ENCODE results near the gene ANKRD39.

ANKRD39 gene

GRCh38 chr2:96801786-96802595 is 55.8 kb downstream of the ANKRD39 start:
- no peaks in the 10 kb centered on the region for H3K4me1 Mint-ChIP-seq
- no peak for TF ChIP-seq CTCF (IDR thresholded peaks at IDR 0.05)
- H3K27me3 Mint-ChIP-seq (ENCODE audit: low read depth, poor library complexity) = peaks cover 9% of the 10 kb centered on the region
- H3K27ac Mint-ChIP-seq = no peak overlapping the region
- H3K36me3 Mint-ChIP-seq (ENCODE audit: low read depth) = peaks cover 9% of the 10 kb centered on the region
- no peak for DNase-seq
- peaks cover 6% of the 10 kb centered on the region for H3K9me3 Mint-ChIP-seq
- no peak overlapping the region for H3K4me3 Mint-ChIP-seq

DNA sequence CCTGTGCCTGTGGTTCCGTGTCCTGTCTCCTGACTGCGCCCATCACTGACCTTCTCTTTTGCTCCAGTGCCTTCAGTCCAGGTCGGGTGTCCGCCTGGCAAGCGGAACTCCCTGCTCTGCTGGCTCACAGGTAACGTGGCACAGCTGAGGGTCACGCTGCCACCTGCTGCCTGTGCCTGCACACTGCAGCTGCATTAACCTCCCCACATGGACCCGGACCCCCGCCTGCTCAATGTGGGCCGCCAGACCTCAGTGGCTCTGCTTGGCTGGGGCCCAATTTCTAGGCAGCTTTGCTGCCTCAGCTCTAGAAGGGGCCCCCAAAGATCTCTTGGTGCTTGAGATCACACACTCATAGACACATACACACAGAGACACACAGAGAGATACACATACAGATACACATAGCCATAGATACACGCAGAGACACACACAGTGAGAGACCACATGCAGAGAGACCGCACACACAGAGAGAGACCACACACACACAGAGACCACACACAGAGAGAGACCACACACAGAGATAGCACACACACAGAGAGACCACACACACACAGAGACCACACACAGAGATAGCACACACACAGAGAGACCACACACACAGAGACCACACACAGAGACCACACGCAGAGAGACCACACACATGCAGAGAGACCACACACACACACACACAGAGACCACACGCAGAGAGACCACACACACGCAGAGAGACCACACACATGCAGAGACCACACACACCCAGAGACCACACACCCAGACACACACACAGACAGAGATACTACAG is 56.6 kb downstream of the ANKRD39 start:
- peaks cover 3% of the 10 kb centered on the region for H3K36me3 Mint-ChIP-seq (ENCODE audit: low read depth)
- no peak overlapping the region for H3K4me3 Mint-ChIP-seq
- peak; percentile 78 for TF ChIP-seq CTCF (IDR thresholded peaks at IDR 0.05)
- no peak overlapping the region for H3K27ac Mint-ChIP-seq
- H3K27me3 Mint-ChIP-seq (ENCODE audit: low read depth, poor library complexity) = peaks cover 5% of the 10 kb centered on the region
- H3K9me3 Mint-ChIP-seq = peaks cover 2% of the 10 kb centered on the region
- peak; percentile 72 for DNase-seq
- H3K4me1 Mint-ChIP-seq = no peaks in the 10 kb centered on the region

GRCh38 chr2:96800061-96801004 is 57.5 kb downstream of the ANKRD39 start:
- TF ChIP-seq CTCF (IDR thresholded peaks at IDR 0.05) = no peak

DNA sequence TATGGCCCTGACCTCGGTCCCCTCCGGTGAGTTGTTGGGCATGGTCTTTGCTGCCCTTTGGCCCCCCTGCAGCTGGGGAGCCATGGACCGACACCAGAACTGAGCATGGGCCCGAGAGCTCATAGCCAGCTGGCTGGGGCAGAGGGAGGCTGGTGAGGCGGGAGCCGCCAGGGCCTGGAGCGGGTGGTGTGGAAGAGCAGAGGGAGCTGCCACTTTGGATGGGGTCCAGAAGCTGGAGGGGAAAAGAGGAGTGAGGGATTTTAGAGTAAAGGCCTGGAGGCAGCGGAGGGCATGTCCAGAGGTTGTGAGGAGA is 58.2 kb downstream of the ANKRD39 start:
- Mint-ChIP-seq H3K36me3 (ENCODE audit: low read depth) (no peaks in the 10 kb centered on the region), H3K4me1 (peaks cover under 1% of the 10 kb centered on the region), H3K27me3 (ENCODE audit: low read depth, poor library complexity) (peaks cover 6% of the 10 kb centered on the region), H3K9me3 (no peaks in the 10 kb centered on the region), H3K27ac (no peak overlapping the region), H3K4me3 (no peak overlapping the region)
- TF ChIP-seq CTCF (IDR thresholded peaks at IDR 0.05) = no peak
- no peak for DNase-seq

More at GRCh38 chr2:96800061-96801004, 57.5 kb downstream of the ANKRD39 start:
- DNase-seq = no peak
- H3K4me1 Mint-ChIP-seq = no peaks in the 10 kb centered on the region
- no peak overlapping the region for H3K27ac Mint-ChIP-seq
- no peaks in the 10 kb centered on the region for H3K36me3 Mint-ChIP-seq (ENCODE audit: low read depth)
- peaks cover 6% of the 10 kb centered on the region for H3K27me3 Mint-ChIP-seq (ENCODE audit: low read depth, poor library complexity)
- no peak overlapping the region for H3K4me3 Mint-ChIP-seq
- H3K9me3 Mint-ChIP-seq = no peaks in the 10 kb centered on the region

- DNase-seq = no peak
- H3K36me3 Mint-ChIP-seq (ENCODE audit: low read depth) = no peaks in the 10 kb centered on the region
- no peaks in the 10 kb centered on the region for H3K9me3 Mint-ChIP-seq
- no peak overlapping the region for H3K4me3 Mint-ChIP-seq
- no peak for TF ChIP-seq CTCF (IDR thresholded peaks at IDR 0.05)
- H3K27ac Mint-ChIP-seq = no peak overlapping the region
- H3K4me1 Mint-ChIP-seq = peaks cover 7% of the 10 kb centered on the region
- peaks cover 6% of the 10 kb centered on the region for H3K27me3 Mint-ChIP-seq (ENCODE audit: low read depth, poor library complexity)
Observed at GRCh38 chr2:96798733-96799622, 58.8 kb downstream of the ANKRD39 start.

All from nephron progenitor cell (in vitro differentiated cells).